ENCODE data around the gene TMPRSS2. TPM values are rescaled to one million over a fixed set of nuclear protein-coding genes. Genes with fewer than 3 reads are reported as not detected.
"Not testable (repeated sequence)": the region's sequence is repeated elsewhere in the genome, so short reads cannot be mapped to it uniquely, and the experiment has no call there.

Gene TMPRSS2
- total and polyA plus RNA-seq, 11 donors = 0.04 TPM; not detected in 10

- no peaks in the 10 kb centered on the region for H3K36me3 ChIP-seq
- ATAC-seq (peak; percentile 84 to 97 (median 95)), DNase-seq (peak; percentile 84 to 90 (median 86))
- WGBS, 4 donors = 6 to 10% (median 7%) methylated on average over 41 to 54 of the region's 54 CpGs
- peak overlapping the region; percentile 40 to 88 (median 68) for H3K4me3 ChIP-seq
- H3K27ac ChIP-seq = peak overlapping the region; percentile 13 to 95 (median 90)
- no peaks in the 10 kb centered on the region for H3K27me3 ChIP-seq
- intact Hi-C loops (cut with DNase I) = loop anchor here in 5 of 10 donors (5.0 to 10.0 kb wide), 4 partner anchors 48 to 65 kb away; partner anchors contain the start of gene MX2 (in 2 of the 5)
- H3K9me3 ChIP-seq = peaks cover 0 to 11% (median 0%) of the 10 kb centered on the region in 12 donors
- peaks cover 0 to 36% (median 7%) of the 10 kb centered on the region in 12 donors for H3K4me1 ChIP-seq
- TF ChIP-seq, protein P1, sequence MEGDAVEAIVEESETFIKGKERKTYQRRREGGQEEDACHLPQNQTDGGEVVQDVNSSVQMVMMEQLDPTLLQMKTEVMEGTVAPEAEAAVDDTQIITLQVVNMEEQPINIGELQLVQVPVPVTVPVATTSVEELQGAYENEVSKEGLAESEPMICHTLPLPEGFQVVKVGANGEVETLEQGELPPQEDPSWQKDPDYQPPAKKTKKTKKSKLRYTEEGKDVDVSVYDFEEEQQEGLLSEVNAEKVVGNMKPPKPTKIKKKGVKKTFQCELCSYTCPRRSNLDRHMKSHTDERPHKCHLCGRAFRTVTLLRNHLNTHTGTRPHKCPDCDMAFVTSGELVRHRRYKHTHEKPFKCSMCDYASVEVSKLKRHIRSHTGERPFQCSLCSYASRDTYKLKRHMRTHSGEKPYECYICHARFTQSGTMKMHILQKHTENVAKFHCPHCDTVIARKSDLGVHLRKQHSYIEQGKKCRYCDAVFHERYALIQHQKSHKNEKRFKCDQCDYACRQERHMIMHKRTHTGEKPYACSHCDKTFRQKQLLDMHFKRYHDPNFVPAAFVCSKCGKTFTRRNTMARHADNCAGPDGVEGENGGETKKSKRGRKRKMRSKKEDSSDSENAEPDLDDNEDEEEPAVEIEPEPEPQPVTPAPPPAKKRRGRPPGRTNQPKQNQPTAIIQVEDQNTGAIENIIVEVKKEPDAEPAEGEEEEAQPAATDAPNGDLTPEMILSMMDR (IDR thresholded peaks at IDR 0.05) = peak in 1 of 12 donors; percentile 15
- no peak for TF ChIP-seq POLR2A (IDR thresholded peaks at IDR 0.05)
Measured at GRCh38 chr21:41419921-41420862, 87.8 kb downstream of the TMPRSS2 start.

DNA sequence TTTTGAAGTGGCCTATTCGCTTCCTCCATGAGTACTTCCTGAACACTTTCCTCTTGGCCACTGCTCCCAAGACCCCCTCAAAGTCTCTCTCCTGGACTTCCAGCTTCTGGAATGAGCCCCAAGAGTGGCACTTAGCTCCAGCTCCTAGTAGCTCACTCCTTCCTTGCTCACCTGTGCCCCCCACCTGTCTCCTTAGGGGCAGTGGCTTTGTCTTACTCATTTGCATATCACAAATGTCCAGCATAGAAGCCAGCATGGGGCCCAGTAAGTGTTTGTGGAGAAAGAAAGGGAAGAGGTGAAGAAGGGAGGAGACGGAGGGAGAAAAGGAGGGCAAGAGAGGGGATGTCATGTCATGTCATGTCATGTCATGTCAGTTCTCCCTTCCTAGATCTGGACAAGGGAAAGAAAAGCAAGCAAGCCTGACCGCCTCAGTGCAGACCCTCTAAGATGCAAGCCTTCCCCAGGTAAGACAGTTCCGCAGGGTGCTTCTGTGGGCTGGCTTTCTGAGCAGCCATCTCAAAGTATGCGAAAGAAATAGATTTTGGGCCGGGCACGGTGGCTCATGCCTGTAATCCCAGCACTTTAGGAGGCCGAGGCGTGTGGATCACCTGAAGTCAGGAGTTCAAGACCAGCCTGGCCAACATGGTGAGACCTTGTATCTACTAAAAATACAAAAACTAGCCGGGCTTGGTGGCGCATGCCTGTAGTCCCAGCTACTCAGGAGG lies 88.8 kb downstream of the TMPRSS2 start:
- WGBS, 4 donors = 92 to 95% (median 94%) methylated on average over 11 of the region's 11 CpGs
- Histone ChIP-seq H3K27me3 (no peaks in the 10 kb centered on the region), H3K4me3 (no peak overlapping the region), H3K27ac (peak overlapping the region in 8 of 12 donors; percentile 70 to 95 (median 90)), H3K9me3 (peaks cover 0 to 14% (median 0%) of the 10 kb centered on the region in 12 donors), H3K36me3 (no peaks in the 10 kb centered on the region), H3K4me1 (peaks cover 0 to 36% (median 7%) of the 10 kb centered on the region in 12 donors)
- no peak for DNase-seq
- TF ChIP-seq, protein P1 (IDR thresholded peaks at IDR 0.05) = no peak
- no peak for TF ChIP-seq POLR2A (IDR thresholded peaks at IDR 0.05)
- no peak for ATAC-seq
- intact Hi-C loops (cut with DNase I) = loop anchor here in 2 of 10 donors (5.0 to 10.0 kb wide), 2 partner anchors 57 to 64 kb away; partner anchors contain the start of gene MX2 (in 1 of the 2)

DNA sequence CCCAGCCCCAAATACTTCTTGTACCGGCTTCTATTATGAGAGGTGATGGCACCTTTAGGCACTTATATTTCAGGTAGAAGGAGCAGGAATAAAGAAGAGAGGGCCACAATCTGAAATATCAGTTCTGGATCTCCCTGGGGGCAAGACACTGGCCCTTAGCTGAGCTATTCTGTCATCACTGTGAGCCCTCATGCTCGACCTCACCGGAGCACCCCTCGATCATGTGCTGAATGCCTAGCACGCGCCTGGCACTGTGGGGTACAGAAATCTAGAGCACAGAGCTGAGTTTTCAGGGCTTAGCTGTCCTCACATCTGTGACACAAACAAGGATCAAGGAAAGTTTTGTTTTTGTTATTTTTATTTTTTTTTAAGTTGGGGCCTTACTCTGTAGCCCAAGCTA lies 89.6 kb downstream of the TMPRSS2 start:
- H3K27me3 ChIP-seq = no peaks in the 10 kb centered on the region
- DNase-seq (no peak), ATAC-seq (no peak)
- H3K27ac ChIP-seq = peak overlapping the region in 1 of 12 donors; percentile 94
- no peak overlapping the region for H3K4me3 ChIP-seq
- intact Hi-C loops (cut with DNase I) = loop anchor here in 2 of 10 donors (5.0 to 10.0 kb wide), 2 partner anchors 56 to 64 kb away; partner anchors contain the start of gene MX2 (in 1 of the 2)
- peaks cover 0 to 14% (median 0%) of the 10 kb centered on the region in 12 donors for H3K9me3 ChIP-seq
- H3K36me3 ChIP-seq = no peaks in the 10 kb centered on the region
- TF ChIP-seq, protein P1 (IDR thresholded peaks at IDR 0.05) = no peak
- no peak for TF ChIP-seq POLR2A (IDR thresholded peaks at IDR 0.05)
- WGBS, 4 donors = 90 to 97% (median 96%) methylated on average over 6 of the region's 6 CpGs
- peaks cover 0 to 31% (median 7%) of the 10 kb centered on the region in 12 donors for H3K4me1 ChIP-seq

- intact Hi-C loops (cut with DNase I) = loop anchor here in 2 of 10 donors (5.0 to 10.0 kb wide), 2 partner anchors 55 to 63 kb away; partner anchors contain the start of gene MX2 (in 1 of the 2)
- DNase-seq, H3K36me3 ChIP-seq, ATAC-seq, H3K27ac ChIP-seq, H3K4me3 ChIP-seq, H3K27me3 ChIP-seq: not testable (repeated sequence)
- peaks cover 0 to 21% (median 0%) of the 10 kb centered on the region in 12 donors for H3K9me3 ChIP-seq
- peaks cover 0 to 29% (median 7%) of the 10 kb centered on the region in 12 donors for H3K4me1 ChIP-seq
- WGBS, 4 donors = 82 to 88% (median 85%) methylated on average over 2 of the region's 2 CpGs
Measured at GRCh38 chr21:41417505-41417904, 90.5 kb downstream of the TMPRSS2 start.

All from heart left ventricle (tissue), 16 donors.